NCI-H345 treated with DMSO at 0.1 percent for 48 hours (cell line): ENCODE results near the gene ANKS4B.
"Not testable (repeated sequence)": the region's sequence is repeated elsewhere in the genome, so short reads cannot be mapped to it uniquely, and the experiment has no call there.

Experiments used
- DNase-seq: peaks from one replicate; lab custom pipeline; 2025; ENCODE audit not compliant: unreplicated experiment; lab: John Stamatoyannopoulos, UW

Gene ANKS4B

GRCh38 chr16:21233521-21234150 is at the start of gene ANKS4B:
Gene ANKS4B (plus strand): TSS chr16:21233699. CDS start chr16:21233738, 39 bp downstream.
- no peak for DNase-seq

GRCh38 chr16:21183995-21184394 is 49.5 kb upstream of the ANKS4B start:
- DNase-seq: no peak

GRCh38 chr16:21184834-21185233 is 48.7 kb upstream of the ANKS4B start:
- no peak for DNase-seq

- no peak for DNase-seq
These were observed 47.7 kb upstream of the ANKS4B start for GRCh38 chr16:21185659-21186325.

- DNase-seq: no peak
These were observed 47.2 kb upstream of the ANKS4B start for GRCh38 chr16:21186326-21186691.

- DNase-seq: no peak
These were observed 44.2 kb upstream of the ANKS4B start for GRCh38 chr16:21189311-21189710.

- no peak for DNase-seq
These were observed 43.5 kb upstream of the ANKS4B start for GRCh38 chr16:21190013-21190412.

GRCh38 chr16:21190599-21190998 is 42.9 kb upstream of the ANKS4B start:
- DNase-seq: no peak

GRCh38 chr16:21192991-21193390 is 40.5 kb upstream of the ANKS4B start:
- DNase-seq: no peak

- no peak for DNase-seq
These were observed 38.7 kb upstream of the ANKS4B start for GRCh38 chr16:21194771-21195301.

- not testable (repeated sequence) for DNase-seq
These were observed 38.2 kb upstream of the ANKS4B start for GRCh38 chr16:21195330-21195729.

GRCh38 chr16:21197112-21197511 is 36.4 kb upstream of the ANKS4B start:
- DNase-seq: no peak

- DNase-seq: no peak
These were observed 35.9 kb upstream of the ANKS4B start for GRCh38 chr16:21197621-21198020.

GRCh38 chr16:21199607-21200218 is 33.8 kb upstream of the ANKS4B start:
- DNase-seq: no peak

GRCh38 chr16:21203155-21203797 is 30.2 kb upstream of the ANKS4B start:
- no peak for DNase-seq

GRCh38 chr16:21205303-21205702 is 28.2 kb upstream of the ANKS4B start:
- no peak for DNase-seq

- DNase-seq: no peak
These were observed 26.9 kb upstream of the ANKS4B start for GRCh38 chr16:21206550-21206949.

GRCh38 chr16:21208446-21209230 is 24.9 kb upstream of the ANKS4B start:
- DNase-seq: no peak

- no peak for DNase-seq
These were observed 22.0 kb upstream of the ANKS4B start, which contains the start of gene ZP2 for GRCh38 chr16:21211486-21211885. Gene ZP2 (minus strand): TSS chr16:21211574. CDS start chr16:21211547, 27 bp downstream.

- no peak for DNase-seq
These were observed 19.4 kb upstream of the ANKS4B start for GRCh38 chr16:21214086-21214485.

- DNase-seq: no peak
These were observed 16.4 kb upstream of the ANKS4B start for GRCh38 chr16:21217121-21217520.
